ENCODE measurements around the gene SPRR2F. TPM values are rescaled to one million over a fixed set of nuclear protein-coding genes. Genes with fewer than 3 reads are reported as not detected.
"Not testable (repeated sequence)": the region's sequence is repeated elsewhere in the genome, so short reads cannot be mapped to it uniquely, and the experiment has no call there.

The SPRR2F gene
- polyA plus RNA-seq, 2 of the 4 experiments (the other 2 are of a cell fraction) = not detected

GRCh38 chr1:153133267-153133666 is 20.0 kb upstream of the SPRR2F start (continued):
- TF ChIP-seq KDM5A (IDR thresholded peaks at IDR 0.05) = no peak
- TF ChIP-seq PHF8 (IDR thresholded peaks at IDR 0.05; ENCODE audit: borderline replicate concordance, low read depth) = no peak
- TF ChIP-seq BCL3 (IDR thresholded peaks at IDR 0.05) = no peak
- TF ChIP-seq CHD2 (IDR thresholded peaks at IDR 0.05; ENCODE audit: low read length, partially characterized antibody) = no peak
- TF ChIP-seq RCOR1 (IDR thresholded peaks at IDR 0.05; ENCODE audit: low read depth, low read length) = no peak
- TF ChIP-seq MAX (IDR thresholded peaks at IDR 0.05) = no peak

GRCh38 chr1:153128688-153129087 is 15.4 kb upstream of the SPRR2F start:
- ATAC-seq; H3K4me2 ChIP-seq; H3K4me3 ChIP-seq; DNase-seq (ENCODE audit: low read depth in 1 of 2, low spot score in 1 of 2); H3K9me3 ChIP-seq; FAIRE-seq; H3K27ac ChIP-seq; POLR2A ChIA-PET; H3K4me1 ChIP-seq: not testable (repeated sequence)
- CTCF ChIA-PET = interaction anchor here (0.7 kb wide), 1 partner anchor 96 kb away, joined by 4 read pairs; no protein-coding TSS in a partner anchor
- WGBS (ENCODE audit: missing lambda C conversion rate) = 30% methylated on average over 4 of the region's 4 CpGs

- POLR2A ChIA-PET = no interaction called here
- CTCF ChIA-PET = no interaction called here
- ATAC-seq (no peak), FAIRE-seq (no peak), DNase-seq (ENCODE audit: low read depth in 1 of 2, low spot score in 1 of 2) (no peak)
- H3K9me3 ChIP-seq = no peaks in the 10 kb centered on the region
- H3K27ac ChIP-seq = no peak overlapping the region
- no peaks in the 10 kb centered on the region for H3K4me1 ChIP-seq
- TF ChIP-seq POLR2AphosphoS2 (conservative IDR thresholded peaks at IDR 0.05; ENCODE audit: low read length) (no peak), EHF (CRISPR knock-in tag; IDR thresholded peaks at IDR 0.05) (no peak), CHD4 (IDR thresholded peaks at IDR 0.05; ENCODE audit: borderline replicate concordance) (no peak), SREBF2 (IDR thresholded peaks at IDR 0.05) (no peak), TFCP2L1 (CRISPR knock-in tag; IDR thresholded peaks at IDR 0.05) (no peak), HOXB13 (CRISPR knock-in tag; IDR thresholded peaks at IDR 0.05; ENCODE audit: low read depth) (no peak), ATOH8 (CRISPR knock-in tag; IDR thresholded peaks at IDR 0.05; ENCODE audit: low read depth) (no peak), POLR2A (IDR thresholded peaks at IDR 0.05; ENCODE audit: low read length) (no peak), TP53 (CRISPR knock-in tag; IDR thresholded peaks at IDR 0.05) (no peak), JUN (IDR thresholded peaks at IDR 0.05) (no peak)
- H3K4me2 ChIP-seq = no peak overlapping the region
- H3K4me3 ChIP-seq = no peak overlapping the region
- WGBS (ENCODE audit: missing lambda C conversion rate) = 7% methylated on average over 2 of the region's 2 CpGs
These were observed 14.0 kb upstream of the SPRR2F start for GRCh38 chr1:153127296-153127695.

GRCh38 chr1:153125536-153125935 is 12.2 kb upstream of the SPRR2F start:
- no peak overlapping the region for H3K27ac ChIP-seq
- DNase-seq (ENCODE audit: low read depth in 1 of 2, low spot score in 1 of 2) (no peak), ATAC-seq (no peak), FAIRE-seq (no peak)
- TF ChIP-seq HOXA7 (CRISPR knock-in tag; IDR thresholded peaks at IDR 0.05) (no peak), JUN (IDR thresholded peaks at IDR 0.05) (no peak), MAX (IDR thresholded peaks at IDR 0.05) (no peak), RAD21 (conservative IDR thresholded peaks at IDR 0.05 in 1 of 2, IDR thresholded peaks at IDR 0.05 in 1 of 2) (no peak), PHF8 (IDR thresholded peaks at IDR 0.05; ENCODE audit: borderline replicate concordance, low read depth) (no peak), CTCF (IDR thresholded peaks at IDR 0.05) (no peak), BHLHE40 (IDR thresholded peaks at IDR 0.05; ENCODE audit: low read depth, low read length) (no peak), TFCP2L1 (CRISPR knock-in tag; IDR thresholded peaks at IDR 0.05) (no peak)
- H3K9me3 ChIP-seq = no peaks in the 10 kb centered on the region
- WGBS (ENCODE audit: missing lambda C conversion rate) = 21% methylated on average over 1 of the region's 1 CpG
- no peak overlapping the region for H3K4me3 ChIP-seq
- POLR2A ChIA-PET = no interaction called here
- H3K4me2 ChIP-seq = no peak overlapping the region
- H3K4me1 ChIP-seq = no peaks in the 10 kb centered on the region
- CTCF ChIA-PET = interaction anchor here (0.9 to 1.9 kb wide), 2 partner anchors 15 to 58 kb away, joined by 3 to 4 read pairs; no protein-coding TSS in a partner anchor

GRCh38 chr1:153123793-153124192 is 10.5 kb upstream of the SPRR2F start:
- POLR2A ChIA-PET; H3K4me1 ChIP-seq; H3K27ac ChIP-seq; DNase-seq (ENCODE audit: low read depth in 1 of 2, low spot score in 1 of 2); FAIRE-seq; ATAC-seq; CTCF ChIA-PET; H3K4me3 ChIP-seq; H3K4me2 ChIP-seq; H3K9me3 ChIP-seq: not testable (repeated sequence)
- WGBS (ENCODE audit: missing lambda C conversion rate) = 64% methylated on average over 8 of the region's 8 CpGs

Measured in A549 (cell line).